GM12878 (cell line): ENCODE measurements around the gene OR7E24. TPM values are rescaled to one million over a fixed set of nuclear protein-coding genes. Genes with fewer than 3 reads are reported as not detected.

Experiments
- ATAC-seq: fragments of 200-7000 bp; cut with Tn5 transposase; 3 replicates; pipeline ENCODE4 v1.9.1; 2020; ENCODE audit warnings: mild to moderate bottlenecking, moderate library complexity
- Bru-seq: library from RNA; stranded (reverse); fragments of 400-500 nt; gene quantifications from one replicate; lab custom pipeline; 2021; lab: Mats Ljungman, UMichigan
- BruChase-seq, 2 experiments: library from RNA; stranded (reverse); fragments of 400-500 nt; gene quantifications; one replicate each; lab custom pipeline; 2021; lab: Mats Ljungman, UMichigan
- BruUV-seq: library from RNA; stranded (reverse); fragments of 400-500 nt; replicated peaks from 2 replicates; lab custom pipeline; 2021; lab: Mats Ljungman, UMichigan
- CTCF ChIA-PET: fragments of 300-600 bp; sonication (Branson Sonifier 250); formaldehyde crosslinking; extraction: SDS; loops from one replicate; lab custom pipeline; 2021; ENCODE audit warnings: inconsistent platforms; lab: Yijun Ruan, JAX
- POLR2A ChIA-PET: fragments of 350-600 bp; formaldehyde crosslinking; extraction: SDS; loops from one replicate; lab custom pipeline; 2021; ENCODE audit warnings: inconsistent platforms; lab: Charles Lee
- RAD21 ChIA-PET: fragments of 300-600 bp; sonication (Branson Sonifier 250); formaldehyde crosslinking; loops from one replicate; lab custom pipeline; 2023; ENCODE audit warnings: antibody characterized with exemption; ENCODE audit not compliant: unreplicated experiment; lab: Charles Lee
- SMC1A ChIA-PET: fragments of 300-600 bp; sonication (Branson Sonifier 250); formaldehyde crosslinking; loops from one replicate; lab custom pipeline; 2023; ENCODE audit not compliant: unreplicated experiment, uncharacterized antibody; lab: Charles Lee
- DNase-seq: peaks from one replicate; pipeline ENCODE4 v3.0.0-alpha.2; 2011; ENCODE audit warnings: low read depth, low spot score
- FAIRE-seq: peaks from 3 replicates; lab custom pipeline; 2011; peaks lifted over from hg19 to GRCh38; lab: Jason Lieb, UNC
- H2AFZ ChIP-seq: 2 replicates; pipeline ENCODE4 v1.6.0; 2011; ENCODE audit warnings: low read depth, low read length, control low read depth; ENCODE audit not compliant: control insufficient read depth
- H3K27ac ChIP-seq: 2 replicates; pipeline ENCODE4 v1.5.1; 2011; ENCODE audit warnings: control low read depth; ENCODE audit not compliant: control insufficient read depth, insufficient read depth
- H3K27me3 ChIP-seq, 2 experiments: replicated peaks in 1 of 2; 2 replicates each; pipeline versions ENCODE4 v1.6.0 to v1.6.1; 2011; ENCODE audit warnings: low read length in 1 of 2; ENCODE audit not compliant: control insufficient read depth in 2 of 2, insufficient read depth in 2 of 2
- H3K36me3 ChIP-seq, 2 experiments: 2 replicates each; pipeline ENCODE4 v1.5.1; 2011; ENCODE audit warnings: low read length in 1 of 2; ENCODE audit not compliant: control insufficient read depth in 2 of 2, insufficient read depth in 2 of 2
- H3K4me1 ChIP-seq: 2 replicates; pipeline ENCODE4 v1.6.1; 2011; ENCODE audit warnings: mild to moderate bottlenecking, low read length, moderate library complexity, mixed read lengths; ENCODE audit not compliant: control insufficient read depth, insufficient read depth
- H3K4me2 ChIP-seq: 2 replicates; pipeline ENCODE4 v1.6.0; 2011; ENCODE audit warnings: control low read depth; ENCODE audit not compliant: control insufficient read depth, insufficient read depth
- H3K4me3 ChIP-seq: fragments of 200-600 bp; sonication (generic); 2 replicates; pipeline ENCODE4 v1.5.1; 2016
- H3K79me2 ChIP-seq: 2 replicates; pipeline ENCODE4 v1.6.0; 2011; ENCODE audit warnings: low read length; ENCODE audit not compliant: control insufficient read depth, insufficient read depth
- H3K9ac ChIP-seq: 2 replicates; pipeline ENCODE4 v1.8.0; 2011; ENCODE audit warnings: low read length, control low read depth, mixed read lengths; ENCODE audit not compliant: control insufficient read depth, insufficient read depth
- H3K9me3 ChIP-seq: replicated peaks from 3 replicates; pipeline ENCODE4 v1.5.1; 2011; ENCODE audit warnings: mild to moderate bottlenecking, low read length; ENCODE audit not compliant: control insufficient read depth, insufficient read depth
- H4K20me1 ChIP-seq: 2 replicates; pipeline ENCODE4 v1.6.0; 2011; ENCODE audit not compliant: control insufficient read depth, insufficient read depth
- ASH2L ChIP-seq: fragments of 300-600, 200-600 bp; sonication (generic); IDR thresholded peaks from 2 replicates; pipeline ENCODE4 v1.6.1; 2017; ENCODE audit warnings: low read depth, mild to moderate bottlenecking, borderline replicate concordance
- CBFB ChIP-seq: IDR thresholded peaks from 2 replicates; pipeline ENCODE4 v1.6.1; 2016; ENCODE audit warnings: antibody characterized with exemption, low read depth
- RAD21 ChIP-seq: IDR thresholded peaks from 2 replicates; pipeline ENCODE4 v1.6.1; 2011; ENCODE audit warnings: mild to moderate bottlenecking, low read depth, low read length, moderate library complexity; ENCODE audit not compliant: insufficient read depth
- SUPT20H ChIP-seq: IDR thresholded peaks from 2 replicates; pipeline ENCODE4 v1.6.1; 2011; ENCODE audit warnings: low read depth, mild to moderate bottlenecking, low read length, moderate library complexity, borderline replicate concordance; ENCODE audit not compliant: control insufficient read depth
- ZNF622 ChIP-seq: fragments of 450-650 bp; IDR thresholded peaks from 2 replicates; pipeline ENCODE4 v1.6.1; 2017; ENCODE audit warnings: mild to moderate bottlenecking, inconsistent platforms
- WGBS: methylation state at CpG from one replicate; pipeline ENCODE4 v1.1.6; 2016; ENCODE audit warnings: low lambda C conversion rate; ENCODE audit not compliant: insufficient replicate concordance, insufficient coverage; ENCODE audit errors: missing lambda C conversion rate; 5-methylcytosine and 5-hydroxymethylcytosine counted together
- in situ Hi-C: fragments of 300-500 bp; cut with MboI; formaldehyde crosslinking; loops from 9 replicates; pipeline ENCODE4 v1.14.3; 2018; ENCODE audit warnings: mixed read lengths
- intact Hi-C: fragments of 100-400 bp; cut with micrococcal nuclease; formaldehyde crosslinking; loops from one replicate; pipeline ENCODE4 v1.14.2; 2022; ENCODE audit not compliant: unreplicated experiment
- long read RNA-seq, 2 experiments: library from polyadenylated mRNA; unstranded; transcript quantifications; one replicate each; pipeline ENCODE4 v2.0.0, GENCODE V29; 2019 to 2020
- polyA minus RNA-seq, 3 experiments: library from RNA; depleted of rRNA, polyadenylated mRNA; stranded (reverse); fragments of >200 nt; gene quantifications; 2 replicates each; pipeline ENCODE4 v1.2.3, GENCODE V29; 2011
- polyA plus RNA-seq, 11 experiments: library from polyadenylated mRNA; depleted of rRNA in 4 of 11; unstranded in 6 of 11; stranded (reverse) in 5 of 11; fragments of >200 nt; fragmentation: Nextera tagmentation in 4 of 11; fragmentation: Illumina TruSeq in 1 of 11; extraction: Ambion mirVana in 4 of 11; extraction: Trizol in 1 of 11; gene quantifications; 1 replicate in 1 of 11; 2 replicates in 10 of 11; pipeline versions ENCODE4 v1.2.1 to v1.2.3, GENCODE V29; 2011 to 2016; ENCODE audit warnings: inconsistent platforms in 2 of 11, missing spikeins in 2 of 11, low read depth in 1 of 11
- total RNA-seq, 4 experiments: library from RNA; depleted of rRNA in 3 of 4; stranded (reverse); fragments of >200 nt in 3 of 4; fragmentation: Illumina TruSeq in 1 of 4; extraction: Trizol in 1 of 4; gene quantifications; 2 replicates each; pipeline versions ENCODE4 v1.2.1 to v1.2.3, GENCODE V29; 2013 to 2021
- TF ChIP-seq, protein P1 (sequence below): fragments of 450-650 bp; IDR thresholded peaks from 2 replicates; pipeline ENCODE4 v1.6.1; 2017; ENCODE audit warnings: antibody characterized with exemption, mild to moderate bottlenecking, moderate library complexity

Gene OR7E24
- total RNA-seq (2013; cell fraction: nucleolus; rRNA removed) = not detected in 2 replicates
- total RNA-seq (2014; rRNA removed) (not detected in 2 replicates), total RNA-seq (2014; rRNA removed; fragmentation: Illumina TruSeq; extraction: Trizol) (not detected in 2 replicates), total RNA-seq (2021) (not detected in 2 replicates), polyA plus RNA-seq (2011; rRNA removed) (not detected in 2 replicates), polyA plus RNA-seq (2014; fragmentation: Illumina TruSeq; extraction: Trizol) (not detected in 2 replicates), polyA plus RNA-seq (2014; fragmentation: Nextera tagmentation; extraction: Ambion mirVana) (not detected), polyA plus RNA-seq (2014; rRNA removed) (not detected in 2 replicates), polyA plus RNA-seq (2016; fragmentation: Nextera tagmentation; extraction: Ambion mirVana) (not detected), polyA minus RNA-seq (2011; rRNA and poly(A)+ RNA removed) (not detected in 2 replicates), Bru-seq, nascent RNA (not detected), BruChase-seq, experiment 1, labeled RNA remaining after a 6-hour chase (not detected), BruChase-seq, experiment 2, labeled RNA remaining after a 2-hour chase (not detected)
- not detected for polyA plus RNA-seq (2011; ENCODE audit: low read depth)
- not detected in 2 replicates for polyA plus RNA-seq (2011; cell fraction: cytosol; rRNA removed)
- polyA plus RNA-seq (2011; cell fraction: nucleus; rRNA removed) = not detected in 2 replicates
- not detected in 2 replicates for polyA plus RNA-seq (2012)
- polyA minus RNA-seq (2011; cell fraction: cytosol; rRNA and poly(A)+ RNA removed) = not detected in 2 replicates
- not detected in 2 replicates for polyA minus RNA-seq (2011; cell fraction: nucleus; rRNA and poly(A)+ RNA removed)
- long read RNA-seq, experiment 1 = 0 reads
- long read RNA-seq, experiment 2 = 0 reads

DNA sequence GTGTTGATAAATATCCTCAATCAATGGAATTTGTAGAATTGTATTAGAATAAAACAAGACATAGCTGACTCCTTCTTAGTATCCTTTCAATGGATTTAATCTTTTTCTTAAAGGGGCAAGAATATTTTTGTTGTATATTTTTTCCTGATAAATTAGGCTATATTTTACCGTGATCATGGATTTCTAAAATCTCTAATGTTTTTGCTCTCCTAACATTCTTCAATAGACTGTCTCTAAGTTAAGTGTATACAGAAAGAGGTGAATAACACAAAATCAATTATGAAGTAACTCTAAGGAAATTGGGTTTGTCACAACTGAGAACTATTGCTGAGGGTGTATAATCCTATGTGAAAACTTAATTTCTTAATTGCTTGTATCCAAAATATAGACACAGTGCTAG is at the start of gene OR7E24:
Gene OR7E24 (plus strand): TSS at position 301 of the 400 bp plus-strand sequence. CDS start 114 bp downstream, outside the sequence.
- DNase-seq (no peak), ATAC-seq (no peak), FAIRE-seq (no peak)
- SMC1A ChIA-PET = no interaction called here
- H3K4me1 ChIP-seq = no peaks in the 10 kb centered on the region
- POLR2A ChIA-PET = no interaction called here
- H3K36me3 ChIP-seq = no peaks in the 10 kb centered on the region
- no peak within 1 kb of the TSS for H3K4me2 ChIP-seq
- CTCF ChIA-PET = no interaction called here
- TF ChIP-seq, protein P1, sequence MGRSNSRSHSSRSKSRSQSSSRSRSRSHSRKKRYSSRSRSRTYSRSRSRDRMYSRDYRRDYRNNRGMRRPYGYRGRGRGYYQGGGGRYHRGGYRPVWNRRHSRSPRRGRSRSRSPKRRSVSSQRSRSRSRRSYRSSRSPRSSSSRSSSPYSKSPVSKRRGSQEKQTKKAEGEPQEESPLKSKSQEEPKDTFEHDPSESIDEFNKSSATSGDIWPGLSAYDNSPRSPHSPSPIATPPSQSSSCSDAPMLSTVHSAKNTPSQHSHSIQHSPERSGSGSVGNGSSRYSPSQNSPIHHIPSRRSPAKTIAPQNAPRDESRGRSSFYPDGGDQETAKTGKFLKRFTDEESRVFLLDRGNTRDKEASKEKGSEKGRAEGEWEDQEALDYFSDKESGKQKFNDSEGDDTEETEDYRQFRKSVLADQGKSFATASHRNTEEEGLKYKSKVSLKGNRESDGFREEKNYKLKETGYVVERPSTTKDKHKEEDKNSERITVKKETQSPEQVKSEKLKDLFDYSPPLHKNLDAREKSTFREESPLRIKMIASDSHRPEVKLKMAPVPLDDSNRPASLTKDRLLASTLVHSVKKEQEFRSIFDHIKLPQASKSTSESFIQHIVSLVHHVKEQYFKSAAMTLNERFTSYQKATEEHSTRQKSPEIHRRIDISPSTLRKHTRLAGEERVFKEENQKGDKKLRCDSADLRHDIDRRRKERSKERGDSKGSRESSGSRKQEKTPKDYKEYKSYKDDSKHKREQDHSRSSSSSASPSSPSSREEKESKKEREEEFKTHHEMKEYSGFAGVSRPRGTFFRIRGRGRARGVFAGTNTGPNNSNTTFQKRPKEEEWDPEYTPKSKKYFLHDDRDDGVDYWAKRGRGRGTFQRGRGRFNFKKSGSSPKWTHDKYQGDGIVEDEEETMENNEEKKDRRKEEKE = no peak
- TF ChIP-seq ZNF622 (no peak), RAD21 (no peak), CBFB (no peak), SUPT20H (no peak), ASH2L (no peak)
- H2AFZ ChIP-seq = no peak within 1 kb of the TSS
- H3K27me3 ChIP-seq = no peaks in the 10 kb centered on the region
- no peak within 1 kb of the TSS for H3K27ac ChIP-seq
- RAD21 ChIA-PET = no interaction called here
- in situ Hi-C loops (no loop called here), intact Hi-C loops (no loop called here)
- H3K79me2 ChIP-seq = no peaks in the 10 kb centered on the region
- WGBS = 4% methylated on average over 1 of the region's 1 CpG
- no peaks in the 10 kb centered on the region for H4K20me1 ChIP-seq
- no peaks in the 10 kb centered on the region for H3K9me3 ChIP-seq
- no TSS peak for BruUV-seq
- H3K9ac ChIP-seq = no peak within 1 kb of the TSS
- H3K4me3 ChIP-seq = no peak within 1 kb of the TSS
